Adrenal gland (tissue), 12 donors: ENCODE measurements around the gene LSAMP. TPM values are rescaled to one million over a fixed set of nuclear protein-coding genes. Genes with fewer than 3 reads are reported as not detected.

Source experiments
- DNase-seq, 7 donors: peaks; one replicate each; pipeline ENCODE4 v3.0.0-alpha.2; 2019 to 2020
- H3K27ac ChIP-seq, 5 donors: fragments of 200-600 bp; sonication (generic) in 4 of 5; 1 replicate in 3 of 5; 2 replicates in 2 of 5; pipeline versions ENCODE4 v1.5.1 to v1.8.0; 2016 to 2020; ENCODE audit warnings: mild to moderate bottlenecking in 1 of 5
- H3K27me3 ChIP-seq: fragments of 200-600 bp; 2 replicates; pipeline ENCODE4 v1.8.0; 2021
- H3K36me3 ChIP-seq, 2 donors: fragments of 200-600 bp; replicated peaks in 1 of 2; 1 replicate in 1 of 2; 2 replicates in 1 of 2; pipeline versions ENCODE4 v1.5.1 to v1.8.0; 2018 to 2022
- H3K4me1 ChIP-seq, 2 donors: fragments of 200-600 bp; replicated peaks in 1 of 2; 1 replicate in 1 of 2; 2 replicates in 1 of 2; pipeline versions ENCODE4 v1.5.1 to v1.8.0; 2018 to 2021
- H3K4me3 ChIP-seq, 4 donors: fragments of 200-600 bp; sonication (generic) in 3 of 4; one replicate each; pipeline ENCODE4 v1.5.1; 2016 to 2018
- H3K9me3 ChIP-seq, 3 donors: fragments of 200-600 bp; sonication (generic) in 1 of 3; replicated peaks in 1 of 3; 1 replicate in 2 of 3; 2 replicates in 1 of 3; pipeline versions ENCODE4 v1.5.1 to v1.8.0; 2016 to 2021
- POLR2A ChIP-seq, 2 donors: fragments of 450-650 bp; IDR thresholded peaks; one replicate each; pipeline ENCODE4 v1.6.1; 2017; ENCODE audit warnings: antibody characterized with exemption in 2 of 2, mild to moderate bottlenecking in 2 of 2, moderate library complexity in 1 of 2
- whole genome bisulfite sequencing, 4 donors: extraction: QIAGEN DNeasy Blood & Tissue Kit in 2 of 4; methylation state at CpG; one replicate each; pipeline versions ENCODE4 v1.1.5 to v1.1.7; 2013 to 2017; 5-methylcytosine and 5-hydroxymethylcytosine counted together
- intact Hi-C, 2 donors: fragments of 100-400 bp; cut with DNase I; formaldehyde crosslinking; loops; one replicate each; pipeline versions ENCODE4 v1.14.1 to v1.15.0; 2022 to 2023
- polyA plus RNA-seq, 3 donors: library from polyadenylated mRNA; stranded (reverse); fragments of 200-250 nt in 2 of 3; fragments of 350-450 nt in 1 of 3; fragmentation: Illumina TruSeq in 1 of 3; extraction: RNeasy Lipid Tissue Mini Kit (QIAGEN cat#74804) in 1 of 3; gene quantifications; one replicate each; pipeline ENCODE4 v1.2.3, GENCODE V29; 2013 to 2014
- total RNA-seq, 9 donors: library from RNA; depleted of rRNA in 4 of 9; stranded (reverse); fragments of >200 nt in 4 of 9; fragments of 120-200 nt in 1 of 9; fragmentation: NEBNext Ultra II Directional in 1 of 9; extraction: Animal tissue kit (Norgen Biotek cat#: 25700) in 1 of 9; gene quantifications; one replicate each; pipeline versions ENCODE4 v1.1.0 to v1.2.4, GENCODE V29; 2013 to 2023
- TF ChIP-seq, protein P1 (sequence below), 6 experiments: fragments of 450-650 bp in 4 of 6; fragments of 200-600 bp in 2 of 6; sonication (generic) in 1 of 6; IDR thresholded peaks; 1 replicate in 5 of 6; 2 replicates in 1 of 6; pipeline versions ENCODE4 v1.5.1 to v1.8.0; 2016 to 2021; ENCODE audit warnings: antibody characterized with exemption in 6 of 6, mild to moderate bottlenecking in 2 of 6, moderate library complexity in 1 of 6
- donor health status: healthy with polysubstance abuse.
- donor health status: Bipolar disorder and iron deficiency.
- donor health status: DM: yes; HTN: yes; CAD: no.
- donor health status: DM: no; HTN: no; CAD: no.
- donor health status: DM: no; HTN: no; CAD: no.
- donor health status: DM: yes; HTN: yes; CAD: no.

LSAMP gene
- total and polyA plus RNA-seq, 12 donors: 5.8 to 53.5 (median 24.3) TPM

DNA sequence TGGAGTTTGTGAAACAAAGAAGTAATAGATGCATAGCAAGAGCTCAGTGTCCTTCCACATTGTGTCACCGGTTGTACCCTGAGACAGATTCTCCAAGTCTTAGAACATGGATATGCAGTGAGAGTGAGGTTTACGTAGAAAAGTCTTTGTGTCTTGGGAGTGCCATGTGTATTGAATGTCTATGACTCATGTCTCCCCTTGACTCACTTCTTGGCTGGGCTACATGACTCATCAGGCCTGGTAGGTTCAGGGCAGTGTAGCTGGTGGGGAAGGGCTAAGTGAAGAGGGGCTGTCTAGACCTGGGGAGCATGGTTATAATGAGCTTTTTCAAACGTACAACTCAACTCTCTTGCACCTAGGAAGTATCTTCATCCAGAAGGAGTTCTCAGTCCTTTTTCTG, 654.5 kb downstream of the LSAMP start:
- DNase-seq: peak in 6 of 7 donors; percentile 32 to 51 (median 42)
- TF ChIP-seq POLR2A (IDR thresholded peaks at IDR 0.05): no peak
- TF ChIP-seq, protein P1, sequence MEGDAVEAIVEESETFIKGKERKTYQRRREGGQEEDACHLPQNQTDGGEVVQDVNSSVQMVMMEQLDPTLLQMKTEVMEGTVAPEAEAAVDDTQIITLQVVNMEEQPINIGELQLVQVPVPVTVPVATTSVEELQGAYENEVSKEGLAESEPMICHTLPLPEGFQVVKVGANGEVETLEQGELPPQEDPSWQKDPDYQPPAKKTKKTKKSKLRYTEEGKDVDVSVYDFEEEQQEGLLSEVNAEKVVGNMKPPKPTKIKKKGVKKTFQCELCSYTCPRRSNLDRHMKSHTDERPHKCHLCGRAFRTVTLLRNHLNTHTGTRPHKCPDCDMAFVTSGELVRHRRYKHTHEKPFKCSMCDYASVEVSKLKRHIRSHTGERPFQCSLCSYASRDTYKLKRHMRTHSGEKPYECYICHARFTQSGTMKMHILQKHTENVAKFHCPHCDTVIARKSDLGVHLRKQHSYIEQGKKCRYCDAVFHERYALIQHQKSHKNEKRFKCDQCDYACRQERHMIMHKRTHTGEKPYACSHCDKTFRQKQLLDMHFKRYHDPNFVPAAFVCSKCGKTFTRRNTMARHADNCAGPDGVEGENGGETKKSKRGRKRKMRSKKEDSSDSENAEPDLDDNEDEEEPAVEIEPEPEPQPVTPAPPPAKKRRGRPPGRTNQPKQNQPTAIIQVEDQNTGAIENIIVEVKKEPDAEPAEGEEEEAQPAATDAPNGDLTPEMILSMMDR (IDR thresholded peaks at IDR 0.05): no peak
- no peaks in the 10 kb centered on the region for H3K9me3 ChIP-seq
- no peaks in the 10 kb centered on the region for H3K4me1 ChIP-seq
- no peak overlapping the region for H3K27ac ChIP-seq
- no peak overlapping the region for H3K4me3 ChIP-seq
- no peaks in the 10 kb centered on the region for H3K27me3 ChIP-seq
- WGBS, 4 donors: 57 to 65% (median 64%) methylated on average over 3 of the region's 3 CpGs
- no peaks in the 10 kb centered on the region for H3K36me3 ChIP-seq
- intact Hi-C loops: no loop called here

DNA sequence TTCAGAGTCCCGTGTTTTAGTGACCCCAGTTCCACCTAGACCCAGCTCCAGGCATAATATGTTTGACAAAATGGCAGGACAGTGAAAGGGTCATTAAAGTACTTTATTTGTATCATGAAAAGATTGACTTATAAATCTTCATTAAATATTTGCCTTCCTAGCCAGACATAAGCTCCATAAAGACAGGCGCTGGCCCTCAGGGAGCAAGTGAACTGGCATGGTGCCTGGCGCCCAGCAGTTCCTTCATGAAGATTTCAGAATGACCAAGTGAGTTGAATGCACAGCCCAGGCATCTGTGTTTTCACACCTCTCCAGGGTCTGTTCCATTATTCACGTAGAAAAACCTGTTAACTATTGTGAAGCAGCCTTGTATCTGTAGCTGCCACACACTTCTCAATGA, 655.8 kb downstream of the LSAMP start:
- intact Hi-C loops: loop anchor here (5.0 to 10.0 kb wide), 3 partner anchors 92 to 575 kb away; no protein-coding TSS in a partner anchor
- no peak for TF ChIP-seq POLR2A (IDR thresholded peaks at IDR 0.05)
- TF ChIP-seq, protein P1 (IDR thresholded peaks at IDR 0.05): no peak
- no peaks in the 10 kb centered on the region for H3K9me3 ChIP-seq
- no peak overlapping the region for H3K4me3 ChIP-seq
- 84 to 93% (median 87%) methylated on average over 4 of the region's 4 CpGs for WGBS, 4 donors
- H3K4me1 ChIP-seq: peaks cover 0 to 9% of the 10 kb centered on the region in 2 donors
- DNase-seq: no peak
- no peak overlapping the region for H3K27ac ChIP-seq
- H3K36me3 ChIP-seq: no peaks in the 10 kb centered on the region
- H3K27me3 ChIP-seq: no peaks in the 10 kb centered on the region

DNA sequence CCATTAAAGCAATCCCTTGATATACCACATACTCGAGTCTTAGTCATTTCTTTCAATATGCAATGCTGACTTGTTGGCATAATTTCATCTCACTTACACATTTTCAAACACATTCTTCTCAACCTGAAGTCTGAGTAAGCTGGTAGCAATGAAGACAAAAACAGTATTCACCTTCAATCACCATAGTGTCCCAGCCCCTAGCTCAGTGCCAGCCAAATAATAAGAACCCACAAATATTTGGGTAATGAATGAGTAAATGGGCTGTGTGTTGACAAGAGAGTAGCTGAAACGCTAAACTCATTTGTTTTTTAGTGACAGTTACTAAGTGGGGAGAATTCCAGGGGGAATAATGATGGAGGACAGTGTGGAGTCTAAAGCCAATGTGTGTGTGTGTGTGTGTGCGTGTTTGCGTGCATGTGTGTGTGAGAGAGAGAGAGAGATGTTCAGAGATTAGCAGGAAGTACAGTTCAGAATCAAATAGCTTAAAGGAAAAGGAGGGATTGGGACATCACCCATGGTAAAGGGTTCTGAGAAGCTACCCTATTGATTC, 656.3 kb downstream of the LSAMP start:
- intact Hi-C loops: loop anchor here (5.0 to 10.0 kb wide), 3 partner anchors 92 to 574 kb away; no protein-coding TSS in a partner anchor
- Histone ChIP-seq H3K4me3 (no peak overlapping the region), H3K9me3 (no peaks in the 10 kb centered on the region), H3K27me3 (no peaks in the 10 kb centered on the region), H3K36me3 (no peaks in the 10 kb centered on the region), H3K4me1 (peaks cover 0 to 9% of the 10 kb centered on the region in 2 donors), H3K27ac (no peak overlapping the region)
- TF ChIP-seq, protein P1 (IDR thresholded peaks at IDR 0.05): no peak
- no peak for TF ChIP-seq POLR2A (IDR thresholded peaks at IDR 0.05)
- DNase-seq: no peak
- WGBS, 4 donors: 77 to 91% (median 82%) methylated on average over 4 of the region's 4 CpGs

DNA sequence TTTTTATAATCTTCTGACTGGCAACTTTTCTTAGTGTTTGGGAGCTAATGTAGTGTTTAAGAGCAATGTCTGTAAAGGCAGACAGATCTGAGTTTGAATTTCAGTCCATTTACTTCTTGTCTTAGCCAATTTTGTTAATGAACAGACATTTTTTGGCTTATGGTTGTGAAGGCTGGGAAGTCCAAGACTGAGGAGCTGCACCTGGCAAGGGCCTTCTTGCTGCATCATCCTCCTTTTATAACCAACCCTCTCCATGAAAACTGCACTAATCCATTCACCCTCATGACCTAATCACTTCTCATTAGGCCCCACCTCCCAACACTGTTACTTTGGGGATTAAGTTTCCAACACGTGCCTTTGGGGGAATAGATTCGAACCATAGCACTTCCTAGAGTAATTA, 657.5 kb downstream of the LSAMP start:
- H3K4me1 ChIP-seq: peaks cover 0 to 9% of the 10 kb centered on the region in 2 donors
- no peak for DNase-seq
- no peaks in the 10 kb centered on the region for H3K27me3 ChIP-seq
- TF ChIP-seq, protein P1 (IDR thresholded peaks at IDR 0.05): no peak
- no peak for TF ChIP-seq POLR2A (IDR thresholded peaks at IDR 0.05)
- no peak overlapping the region for H3K4me3 ChIP-seq
- intact Hi-C loops: loop anchor here (5.0 to 10.0 kb wide), 3 partner anchors 91 to 573 kb away; no protein-coding TSS in a partner anchor
- H3K27ac ChIP-seq: no peak overlapping the region
- H3K36me3 ChIP-seq: no peaks in the 10 kb centered on the region
- no peaks in the 10 kb centered on the region for H3K9me3 ChIP-seq
- WGBS, 4 donors: 91 to 95% (median 93%) methylated on average over 2 of the region's 2 CpGs
